ENCODE data around the gene NCAM2.
"Not testable (repeated sequence)": the region's sequence is repeated elsewhere in the genome, so short reads cannot be mapped to it uniquely, and the experiment has no call there.

The NCAM2 gene

DNA sequence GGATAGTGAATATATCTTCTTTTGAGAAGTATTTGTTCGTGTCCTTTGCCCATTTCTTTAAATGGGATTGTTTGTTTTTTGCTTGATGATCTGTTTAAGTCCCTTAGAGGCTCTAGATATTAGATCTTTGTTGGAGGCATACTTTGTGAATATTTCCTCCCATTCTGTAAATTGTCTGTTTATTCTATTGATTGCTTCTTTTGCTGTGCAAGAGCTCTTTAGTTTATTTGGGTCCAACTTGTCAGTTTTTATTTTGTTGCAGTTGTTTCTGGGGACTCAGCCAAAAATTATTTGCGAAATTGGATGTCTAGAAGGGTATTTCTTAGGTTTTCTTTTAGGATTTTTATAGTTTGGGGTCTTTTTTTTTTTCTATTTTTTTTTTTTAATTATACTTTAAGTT, 302.8 kb downstream of the NCAM2 start:
- DNase-seq (ENCODE audit: low read depth in 2 of 2), result no peak

GRCh38 chr21:21309510-21309909, 311.3 kb downstream of the NCAM2 start:
- DNase-seq (ENCODE audit: low read depth in 2 of 2), result no peak

GRCh38 chr21:21324297-21324696, 326.1 kb downstream of the NCAM2 start:
- no peak for DNase-seq (ENCODE audit: low read depth in 2 of 2)

- DNase-seq (ENCODE audit: low read depth in 2 of 2), result no peak
These were observed 334.3 kb downstream of the NCAM2 start for GRCh38 chr21:21332492-21332891.

- DNase-seq (ENCODE audit: low read depth in 2 of 2), result no peak
These were observed 342.8 kb downstream of the NCAM2 start for GRCh38 chr21:21341041-21341440.

GRCh38 chr21:21345296-21345695, 347.1 kb downstream of the NCAM2 start:
- DNase-seq (ENCODE audit: low read depth in 2 of 2), result no peak

DNA sequence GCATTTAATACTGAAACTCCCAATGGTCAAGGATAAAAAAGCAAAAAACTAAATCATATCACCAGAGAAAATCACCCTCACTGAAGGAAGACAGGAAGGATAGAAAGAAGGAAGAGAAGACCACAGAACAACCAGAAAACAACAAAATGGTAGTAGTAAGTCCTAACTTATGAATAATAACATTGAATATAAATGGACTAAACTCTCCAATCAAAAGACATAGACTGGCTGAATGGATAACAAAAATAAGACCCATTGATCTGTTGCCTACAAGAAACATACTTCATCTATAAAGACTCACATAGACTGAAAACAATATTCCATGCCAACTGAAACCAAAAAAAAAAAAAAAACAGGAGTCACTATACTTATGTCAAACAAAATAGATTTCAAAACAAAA, 347.7 kb downstream of the NCAM2 start:
- DNase-seq (ENCODE audit: low read depth in 2 of 2), result no peak

DNA sequence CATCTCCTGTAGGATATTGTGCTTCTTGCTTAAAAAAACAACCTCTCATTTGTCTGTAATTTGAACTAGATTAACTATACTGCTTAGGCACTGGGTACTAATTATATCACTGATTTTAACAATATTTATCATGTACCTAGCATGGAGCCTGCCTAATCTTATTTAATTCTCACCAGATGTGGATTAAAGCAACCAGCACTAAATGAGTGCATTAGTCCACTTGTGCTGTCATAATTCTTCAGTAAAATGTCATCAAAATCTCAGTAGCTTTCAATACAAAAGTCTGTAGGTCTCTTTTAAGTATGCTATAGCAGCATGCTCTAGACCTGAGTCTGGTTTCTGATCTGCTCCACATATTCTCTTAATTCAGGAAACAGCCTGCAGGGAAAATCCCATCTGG, 368.1 kb downstream of the NCAM2 start:
- DNase-seq (ENCODE audit: low read depth in 2 of 2), result no peak

DNA sequence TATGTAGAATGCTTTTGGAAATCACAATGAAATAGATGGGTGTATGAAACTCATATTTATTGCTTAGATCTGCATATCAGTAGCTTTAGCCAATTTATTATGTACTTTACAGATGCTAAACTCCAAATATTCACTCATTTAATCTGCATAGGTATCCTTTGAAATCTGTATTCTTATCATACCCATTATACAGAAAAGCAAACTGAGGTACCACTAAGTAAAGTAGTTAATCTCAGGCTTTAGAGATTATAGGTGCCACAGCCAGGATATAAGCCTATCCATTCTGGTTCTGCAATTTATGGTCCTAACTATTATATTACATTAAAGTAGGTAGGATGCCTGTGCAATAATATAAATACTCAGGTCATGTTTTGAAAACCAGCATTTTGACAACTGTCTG, 369.4 kb downstream of the NCAM2 start:
- no peak for DNase-seq (ENCODE audit: low read depth in 2 of 2)

- no peak for DNase-seq (ENCODE audit: low read depth in 2 of 2)
These were observed 375.8 kb downstream of the NCAM2 start for GRCh38 chr21:21373969-21374368.

- no peak for DNase-seq (ENCODE audit: low read depth in 2 of 2)
These were observed 384.9 kb downstream of the NCAM2 start for GRCh38 chr21:21383126-21383525.

DNA sequence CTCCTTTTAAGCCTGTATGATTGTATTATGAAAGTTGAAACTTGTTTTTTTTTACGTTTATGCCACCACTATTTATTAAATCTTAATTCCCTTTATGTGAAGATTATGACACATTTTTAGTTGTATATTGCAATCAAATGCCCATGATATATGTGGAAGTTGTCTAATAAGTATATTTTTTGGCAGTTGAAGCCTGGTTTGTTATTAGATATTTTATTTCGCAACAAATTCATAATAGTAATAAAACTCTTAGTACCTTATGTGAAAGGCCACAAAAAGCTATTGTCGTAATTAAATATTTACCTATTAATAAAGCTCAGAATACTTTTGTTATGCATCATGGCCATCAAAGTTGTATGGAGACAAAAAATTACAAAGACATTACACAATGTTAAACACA, 386.8 kb downstream of the NCAM2 start:
- DNase-seq (ENCODE audit: low read depth in 2 of 2), result no peak

- no peak for DNase-seq (ENCODE audit: low read depth in 2 of 2)
These were observed 387.2 kb downstream of the NCAM2 start for GRCh38 chr21:21385404-21385803.

DNA sequence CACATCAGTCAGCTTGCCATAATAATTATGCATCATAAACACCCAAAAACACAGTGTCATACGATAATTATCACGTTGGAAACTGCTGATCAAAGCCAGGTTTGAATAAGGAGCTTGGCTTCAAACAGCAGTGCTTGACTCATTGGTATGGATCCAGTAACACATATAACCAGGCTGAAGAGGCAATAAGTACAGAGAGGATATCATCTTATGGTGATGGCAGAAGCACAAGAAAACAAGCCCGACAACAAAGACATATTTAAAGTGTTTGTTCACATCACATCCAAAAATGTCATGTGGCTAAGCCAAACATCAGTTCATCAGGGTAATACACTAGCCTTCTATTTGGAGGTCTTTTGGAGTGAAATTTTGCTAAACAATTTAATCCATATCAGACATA, 389.7 kb downstream of the NCAM2 start:
- no peak for DNase-seq (ENCODE audit: low read depth in 2 of 2)

GRCh38 chr21:21394064-21394463, 395.9 kb downstream of the NCAM2 start:
- no peak for DNase-seq (ENCODE audit: low read depth in 2 of 2)

GRCh38 chr21:21396424-21396823, 398.2 kb downstream of the NCAM2 start:
- no peak for DNase-seq (ENCODE audit: low read depth in 2 of 2)

DNA sequence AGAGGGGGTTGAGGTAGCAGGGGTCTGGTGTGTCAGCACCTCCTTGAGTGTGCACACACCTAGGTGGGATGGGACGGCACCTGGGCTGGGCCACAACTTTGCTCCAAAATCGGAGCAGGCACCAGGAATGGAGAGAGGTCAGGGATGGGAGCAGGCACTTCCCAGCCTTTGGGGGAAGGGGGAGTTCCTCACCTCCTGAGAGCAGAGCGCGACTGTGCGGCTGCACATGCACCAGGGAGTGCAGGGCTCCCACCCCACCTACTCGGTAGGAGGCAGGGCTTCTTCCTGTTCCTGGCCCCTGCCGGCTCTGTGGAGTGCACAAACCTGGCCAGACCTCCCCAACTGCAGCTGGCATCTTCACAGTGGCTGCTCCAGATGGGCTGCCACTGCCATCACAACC, 399.3 kb downstream of the NCAM2 start:
- DNase-seq (ENCODE audit: low read depth in 2 of 2), result no peak

DNA sequence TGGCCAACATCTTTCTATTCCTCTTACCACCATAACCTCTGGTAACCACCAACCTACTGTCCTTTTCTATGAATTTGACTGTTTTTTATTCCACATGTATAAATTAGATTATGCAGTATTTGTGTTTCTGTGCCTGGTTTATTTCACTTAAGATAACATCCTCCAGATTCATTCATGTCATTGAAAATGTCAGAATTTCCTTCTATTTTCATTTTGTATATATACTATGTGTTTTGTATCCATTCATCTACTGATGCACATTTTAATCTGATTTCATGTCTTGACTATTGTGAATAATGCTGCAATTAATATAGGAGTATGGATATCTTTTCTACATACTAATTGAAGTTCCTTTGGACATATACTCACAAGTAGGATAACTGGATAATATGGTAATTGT, 403.2 kb downstream of the NCAM2 start:
- DNase-seq (ENCODE audit: low read depth in 2 of 2), result no peak

DNA sequence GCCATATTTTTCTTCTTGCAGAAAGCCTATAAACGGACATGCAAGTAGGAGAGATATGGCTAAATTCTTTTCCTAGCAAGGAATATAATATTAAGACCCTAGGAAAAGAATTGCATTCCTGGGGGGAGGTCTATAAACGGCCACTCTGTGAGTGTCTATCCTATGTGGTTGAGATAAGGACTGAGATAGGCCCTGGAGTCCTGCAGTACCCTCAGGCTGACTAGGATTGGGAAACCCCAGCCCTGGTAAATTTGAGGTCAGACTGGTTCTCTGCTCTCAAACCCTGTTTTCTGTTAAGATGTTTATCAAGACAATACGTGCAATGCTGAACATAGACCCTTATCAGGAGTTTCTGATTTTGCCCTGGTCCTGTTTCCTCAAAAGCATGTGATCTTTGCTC, 404.0 kb downstream of the NCAM2 start:
- DNase-seq (ENCODE audit: low read depth in 2 of 2), result not testable (repeated sequence)

- not testable (repeated sequence) for DNase-seq (ENCODE audit: low read depth in 2 of 2)
These were observed 406.1 kb downstream of the NCAM2 start for GRCh38 chr21:21404261-21404660.

GRCh38 chr21:21406921-21407320, 408.7 kb downstream of the NCAM2 start:
- DNase-seq (ENCODE audit: low read depth in 2 of 2), result no peak

- no peak for DNase-seq (ENCODE audit: low read depth in 2 of 2)
These were observed 413.9 kb downstream of the NCAM2 start for GRCh38 chr21:21412096-21412495.

DNA sequence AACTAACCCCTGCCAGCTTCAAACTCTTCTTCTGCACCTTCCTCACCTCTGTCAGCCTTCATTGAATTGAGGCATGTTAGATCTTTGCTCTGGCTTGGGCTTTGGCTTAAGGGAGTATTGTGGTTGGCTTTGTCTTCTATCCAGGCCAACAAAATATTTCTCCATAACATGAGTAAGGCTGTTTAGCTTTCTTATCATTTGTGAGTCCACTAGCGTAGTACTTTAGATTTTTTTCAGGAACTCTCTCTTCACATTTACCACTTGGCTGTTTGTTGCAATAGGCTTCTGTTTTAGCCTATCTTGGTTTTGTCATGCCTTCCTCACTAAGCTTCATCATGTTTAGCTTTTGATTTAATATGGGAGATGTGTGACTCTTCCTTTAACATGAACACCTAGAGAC, 417.5 kb downstream of the NCAM2 start:
- DNase-seq (ENCODE audit: low read depth in 2 of 2), result no peak

- no peak for DNase-seq (ENCODE audit: low read depth in 2 of 2)
These were observed 436.7 kb downstream of the NCAM2 start for GRCh38 chr21:21434944-21435343.

- DNase-seq (ENCODE audit: low read depth in 2 of 2), result no peak
These were observed 437.9 kb downstream of the NCAM2 start for GRCh38 chr21:21436012-21436534.

Data from stimulated activated CD4-positive, alpha-beta T cell treated with anti-CD3 and anti-CD28 coated beads, Interleukin-1b, Interleukin-23, amount 100 ng/mL, for 1 hour (primary cell).